ENCODE measurements around the gene ADGRV1. TPM values are rescaled to one million over a fixed set of nuclear protein-coding genes. Genes with fewer than 3 reads are reported as not detected.

ADGRV1 gene
- total RNA-seq, 2 experiments from 2014 or later, result not detected

- BruUV-seq (replicated peaks), result no TSS peak
- Histone ChIP-seq H3K27ac (ENCODE audit: low read depth, low read length, poor library complexity, severe bottlenecking) (no peak overlapping the region), H2AFZ (ENCODE audit: low read length) (no peak overlapping the region), H3K36me3 (ENCODE audit: insufficient read depth, low read length) (no peaks in the 10 kb centered on the region), H3K9me2 (ENCODE audit: insufficient read depth, low read length) (no peaks in the 10 kb centered on the region; the same call in 1 of the 2 replicates), H4K20me1 (ENCODE audit: insufficient read depth, low read length) (no peaks in the 10 kb centered on the region), H3K79me2 (ENCODE audit: insufficient read depth, low read depth, low read length) (no peaks in the 10 kb centered on the region), H3K4me2 (ENCODE audit: low read length) (no peak overlapping the region), H3K4me3 (ENCODE audit: low read depth, low read length, poor library complexity, severe bottlenecking) (no peak overlapping the region), H3K9me3 (ENCODE audit: low read length) (no peaks in the 10 kb centered on the region), H3K4me1 (ENCODE audit: insufficient read depth, low read length, poor library complexity, severe bottlenecking) (no peaks in the 10 kb centered on the region)
- intact Hi-C loops (cut with micrococcal nuclease; ENCODE audit: unreplicated experiment), result no loop called here
- no peak for TF ChIP-seq EZH2phosphoT487 (IDR thresholded peaks at IDR 0.05; ENCODE audit: borderline replicate concordance, low read depth, low read length)
- no peak for TF ChIP-seq CTCF (conservative IDR thresholded peaks at IDR 0.05; ENCODE audit: low read length)
- no peak for DNase-seq (ENCODE audit: low spot score)
- ChIA-PET POLR2A (interaction anchor here (0.7 kb wide), 1 partner anchor 12 kb away, joined by 3 read pairs; no protein-coding TSS in a partner anchor), CTCF (ENCODE audit: unreplicated experiment) (no interaction called here)
These were observed 67.9 kb downstream of the ADGRV1 start for GRCh38 chr5:90626493-90626892.

- no peaks in the 10 kb centered on the region for H3K79me2 ChIP-seq (ENCODE audit: insufficient read depth, low read depth, low read length)
- H3K9me3 ChIP-seq (ENCODE audit: low read length), result no peaks in the 10 kb centered on the region
- CTCF ChIA-PET (ENCODE audit: unreplicated experiment), result no interaction called here
- H3K9me2 ChIP-seq (ENCODE audit: insufficient read depth, low read length), result no peaks in the 10 kb centered on the region; the same call in 1 of the 2 replicates
- no peaks in the 10 kb centered on the region for H3K4me1 ChIP-seq (ENCODE audit: insufficient read depth, low read length, poor library complexity, severe bottlenecking)
- POLR2A ChIA-PET, result interaction anchor here (0.7 to 1.1 kb wide), 2 partner anchors 9 to 1944 kb away, joined by 3 read pairs; no protein-coding TSS in a partner anchor
- intact Hi-C loops (cut with micrococcal nuclease; ENCODE audit: unreplicated experiment), result no loop called here
- BruUV-seq (replicated peaks), result no TSS peak
- TF ChIP-seq CTCF (conservative IDR thresholded peaks at IDR 0.05; ENCODE audit: low read length), result no peak
- TF ChIP-seq EZH2phosphoT487 (IDR thresholded peaks at IDR 0.05; ENCODE audit: borderline replicate concordance, low read depth, low read length), result no peak
- no peak for DNase-seq (ENCODE audit: low spot score)
- H2AFZ ChIP-seq (ENCODE audit: low read length), result no peak overlapping the region
- no peaks in the 10 kb centered on the region for H4K20me1 ChIP-seq (ENCODE audit: insufficient read depth, low read length)
- H3K4me3 ChIP-seq (ENCODE audit: low read depth, low read length, poor library complexity, severe bottlenecking), result no peak overlapping the region
- H3K36me3 ChIP-seq (ENCODE audit: insufficient read depth, low read length), result no peaks in the 10 kb centered on the region
- no peak overlapping the region for H3K27ac ChIP-seq (ENCODE audit: low read depth, low read length, poor library complexity, severe bottlenecking)
- no peak overlapping the region for H3K4me2 ChIP-seq (ENCODE audit: low read length)
These were observed 69.9 kb downstream of the ADGRV1 start for GRCh38 chr5:90628492-90628891.

DNA sequence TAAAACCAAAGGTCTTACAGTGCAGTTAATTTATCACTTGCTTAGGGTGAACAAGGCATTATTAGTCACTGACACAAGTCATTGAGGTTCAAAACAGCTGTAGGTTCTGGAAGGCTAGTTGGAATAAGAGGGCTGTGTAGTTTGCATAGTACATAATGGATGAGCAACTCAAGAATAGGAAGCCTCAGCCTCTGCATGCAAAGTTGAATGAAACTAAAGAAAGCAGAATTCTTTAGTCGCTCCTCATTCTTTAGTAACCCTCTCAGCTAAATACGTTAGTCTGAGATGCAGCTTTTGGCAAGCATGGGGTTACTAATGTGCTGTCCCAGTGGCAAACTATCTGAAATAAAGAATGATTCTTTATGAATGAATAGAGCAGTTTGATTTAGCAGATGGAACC is 74.2 kb downstream of the ADGRV1 start:
- DNase-seq (ENCODE audit: low spot score), result no peak
- Histone ChIP-seq H4K20me1 (ENCODE audit: insufficient read depth, low read length) (no peaks in the 10 kb centered on the region), H3K4me2 (ENCODE audit: low read length) (no peak overlapping the region), H3K79me2 (ENCODE audit: insufficient read depth, low read depth, low read length) (no peaks in the 10 kb centered on the region), H2AFZ (ENCODE audit: low read length) (no peak overlapping the region), H3K4me3 (ENCODE audit: low read depth, low read length, poor library complexity, severe bottlenecking) (no peak overlapping the region), H3K27ac (ENCODE audit: low read depth, low read length, poor library complexity, severe bottlenecking) (no peak overlapping the region), H3K4me1 (ENCODE audit: insufficient read depth, low read length, poor library complexity, severe bottlenecking) (no peaks in the 10 kb centered on the region), H3K36me3 (ENCODE audit: insufficient read depth, low read length) (no peaks in the 10 kb centered on the region), H3K9me3 (ENCODE audit: low read length) (no peaks in the 10 kb centered on the region), H3K9me2 (ENCODE audit: insufficient read depth, low read length) (no peaks in the 10 kb centered on the region)
- no peak for TF ChIP-seq CTCF (conservative IDR thresholded peaks at IDR 0.05; ENCODE audit: low read length)
- TF ChIP-seq EZH2phosphoT487 (IDR thresholded peaks at IDR 0.05; ENCODE audit: borderline replicate concordance, low read depth, low read length), result no peak
- CTCF ChIA-PET (ENCODE audit: unreplicated experiment), result no interaction called here
- intact Hi-C loops (cut with micrococcal nuclease; ENCODE audit: unreplicated experiment), result no loop called here
- POLR2A ChIA-PET, result no interaction called here
- no TSS peak for BruUV-seq (replicated peaks)
